ENCODE results near the gene OSTF1.

Gene OSTF1

DNA sequence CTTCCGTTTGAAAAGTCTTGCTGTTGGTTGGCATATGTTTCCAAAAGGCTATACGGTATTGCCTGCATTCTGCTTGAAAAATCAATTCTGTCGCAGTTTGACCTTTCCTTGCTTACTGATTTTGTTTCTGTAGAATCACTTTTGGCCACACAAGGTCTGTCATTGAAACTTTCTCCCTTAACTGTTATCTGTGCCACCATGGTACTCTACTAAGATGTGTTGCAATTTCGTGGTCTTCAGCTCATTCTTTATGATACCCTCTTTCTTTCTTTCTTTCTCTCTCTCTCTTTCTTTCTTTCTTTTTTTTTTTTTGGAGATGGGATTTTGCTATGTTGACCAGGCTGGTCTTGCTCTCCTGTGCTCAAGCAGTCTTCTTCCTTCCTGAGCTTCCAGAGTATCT, 4.5 kb downstream of the OSTF1 start:
- TF ChIP-seq ZNF274 (IDR thresholded peaks at IDR 0.05; ENCODE audit: low read depth, low read length) = no peak
- no peak overlapping the region for H3K4me3 ChIP-seq (ENCODE audit: low read length)

DNA sequence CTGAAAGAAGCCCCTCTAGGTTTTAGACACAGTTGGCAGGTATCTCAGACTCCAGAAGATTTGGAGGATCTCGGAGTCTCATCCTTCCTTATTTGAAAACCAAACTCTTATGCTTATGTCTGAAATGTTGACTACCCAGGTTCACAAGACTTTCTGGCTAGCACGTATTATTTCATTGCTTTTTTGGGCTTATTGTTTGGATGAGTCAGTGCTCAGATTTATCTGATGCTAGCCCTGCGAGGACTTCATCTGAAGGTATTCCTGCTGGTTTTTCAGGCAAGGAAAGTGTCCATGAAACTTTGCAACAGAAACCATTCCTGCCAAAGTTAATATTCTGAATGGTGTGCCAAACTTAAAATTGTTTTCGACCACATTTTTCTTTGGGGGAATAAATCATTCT, 8.5 kb downstream of the OSTF1 start:
- no peak for TF ChIP-seq ZNF274 (IDR thresholded peaks at IDR 0.05; ENCODE audit: low read depth, low read length)
- H3K4me3 ChIP-seq (ENCODE audit: low read length) = no peak overlapping the region

DNA sequence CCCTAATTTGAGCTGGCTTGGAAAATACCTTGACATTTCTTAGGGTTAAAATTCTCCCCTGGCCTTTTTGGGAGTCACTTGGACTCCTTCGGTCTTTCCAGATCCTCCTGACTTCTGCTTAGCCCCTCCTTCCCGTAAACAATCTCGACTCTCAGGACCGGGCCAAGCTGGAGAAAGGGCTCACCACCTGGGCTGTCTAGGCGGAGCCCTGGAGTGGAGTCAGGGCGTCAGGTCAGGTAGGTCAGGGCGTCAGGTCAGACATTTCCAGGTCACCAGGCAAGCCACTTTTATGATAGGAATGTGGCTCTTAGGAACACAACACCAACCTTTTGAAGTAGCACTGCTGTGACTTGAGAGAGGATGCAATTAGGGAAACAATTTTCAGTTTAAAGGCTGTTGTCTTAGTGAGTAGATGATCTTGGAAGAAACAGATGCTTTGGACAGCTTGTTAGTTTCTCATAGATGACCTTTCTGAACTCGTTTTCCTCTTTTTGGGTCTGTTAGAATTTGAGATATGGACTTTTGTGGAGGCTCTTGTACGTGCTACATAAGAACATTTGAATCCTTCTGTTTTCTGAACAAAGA, 12.8 kb downstream of the OSTF1 start:
- TF ChIP-seq ZNF274 (IDR thresholded peaks at IDR 0.05; ENCODE audit: low read depth, low read length) = no peak
- no peak overlapping the region for H3K4me3 ChIP-seq (ENCODE audit: low read length)

DNA sequence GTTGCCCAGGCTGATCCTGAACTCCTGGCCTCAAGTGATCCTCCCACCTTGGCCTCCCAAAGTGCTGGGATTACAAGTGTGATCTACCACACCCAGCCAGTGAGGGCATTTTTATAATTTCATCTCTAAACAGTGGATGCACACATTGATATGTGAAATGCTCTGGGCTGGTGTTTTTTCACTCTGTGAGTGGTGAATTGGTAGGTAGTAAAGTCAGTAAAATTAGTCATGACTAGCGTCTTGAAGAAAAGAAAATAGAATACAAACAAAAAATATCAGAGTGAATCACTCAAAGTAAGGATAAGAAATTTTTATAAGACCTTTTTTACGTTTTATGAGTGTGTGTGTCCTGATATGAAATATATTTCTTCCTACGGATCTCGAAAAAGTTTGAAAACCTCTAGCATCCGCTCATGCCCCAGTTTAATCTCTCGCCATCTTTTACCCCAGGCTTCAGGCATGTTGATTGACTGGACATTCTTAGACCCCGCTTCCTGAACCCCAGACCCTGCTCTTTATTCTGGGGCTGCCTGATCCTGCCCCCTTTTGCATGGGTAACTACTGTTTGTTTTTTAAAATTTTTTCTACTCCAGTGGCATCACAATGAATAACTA, 14.0 kb downstream of the OSTF1 start:
- no peak for TF ChIP-seq ZNF274 (IDR thresholded peaks at IDR 0.05; ENCODE audit: low read depth, low read length)
- no peak overlapping the region for H3K4me3 ChIP-seq (ENCODE audit: low read length)

DNA sequence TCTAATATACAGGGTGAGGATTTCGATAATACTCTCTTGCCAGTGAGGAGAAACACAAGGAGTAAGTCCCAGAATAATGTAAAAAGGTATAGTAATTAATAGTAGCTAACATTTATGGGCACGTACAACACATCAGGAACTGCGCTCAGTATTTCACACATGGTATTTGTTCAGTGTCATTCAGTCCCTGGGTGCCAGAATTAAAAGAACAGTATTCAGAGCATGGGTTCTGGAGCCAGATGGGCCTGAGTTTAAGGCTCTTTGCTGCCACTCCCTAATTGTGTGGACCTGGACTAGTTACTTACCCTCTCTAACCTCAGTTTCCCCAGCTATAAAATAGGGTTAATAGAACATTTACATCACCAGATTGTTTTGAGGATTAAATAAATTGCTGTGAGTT, 16.3 kb downstream of the OSTF1 start:
- TF ChIP-seq ZNF274 (IDR thresholded peaks at IDR 0.05; ENCODE audit: low read depth, low read length) = no peak
- H3K4me3 ChIP-seq (ENCODE audit: low read length) = no peak overlapping the region

DNA sequence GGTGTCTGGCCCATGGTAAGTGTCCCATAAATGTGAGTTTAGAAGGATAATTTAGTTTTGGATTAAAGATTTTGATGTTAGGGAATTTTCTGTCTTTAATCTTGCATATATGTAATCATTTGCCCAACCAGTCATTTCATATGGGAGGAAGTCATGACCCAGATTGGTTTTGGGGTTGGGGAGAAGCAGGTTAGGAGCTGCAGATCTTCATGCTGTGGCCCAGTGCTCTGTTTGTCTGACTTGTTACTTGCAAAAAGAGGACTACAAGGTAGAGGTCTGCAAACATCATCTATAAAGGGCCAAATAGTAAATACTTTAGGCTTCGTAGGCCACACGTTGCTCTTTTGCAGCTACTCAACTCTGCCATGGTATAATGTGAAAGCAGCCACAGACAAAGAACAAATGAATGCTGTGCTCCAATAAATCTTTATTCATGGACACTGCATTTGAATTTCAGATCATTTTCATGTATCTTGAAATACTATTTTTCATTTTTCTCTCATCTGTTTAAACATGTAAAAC, 16.8 kb downstream of the OSTF1 start:
- no peak for TF ChIP-seq ZNF274 (IDR thresholded peaks at IDR 0.05; ENCODE audit: low read depth, low read length)
- no peak overlapping the region for H3K4me3 ChIP-seq (ENCODE audit: low read length)

DNA sequence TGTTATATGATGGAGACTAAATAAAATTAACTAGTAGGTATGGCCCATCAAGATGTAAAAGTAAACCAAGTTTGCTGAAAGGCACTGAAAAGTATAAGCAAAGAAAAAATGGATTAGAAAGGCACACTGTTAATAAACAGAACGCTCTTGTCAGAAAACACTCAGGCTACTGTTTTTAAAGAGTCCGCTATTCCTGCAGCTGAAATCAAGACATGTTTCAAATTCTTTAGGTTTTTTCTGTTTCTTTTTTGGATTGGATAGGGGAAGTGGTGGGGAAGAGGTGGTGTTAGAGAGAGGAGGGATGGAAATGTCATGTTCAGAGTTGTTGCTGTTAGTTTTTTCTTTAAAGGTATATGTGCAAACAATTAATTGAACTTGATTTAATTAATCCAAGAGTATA, 17.5 kb downstream of the OSTF1 start:
- TF ChIP-seq ZNF274 (IDR thresholded peaks at IDR 0.05; ENCODE audit: low read depth, low read length) = no peak
- no peak overlapping the region for H3K4me3 ChIP-seq (ENCODE audit: low read length)

DNA sequence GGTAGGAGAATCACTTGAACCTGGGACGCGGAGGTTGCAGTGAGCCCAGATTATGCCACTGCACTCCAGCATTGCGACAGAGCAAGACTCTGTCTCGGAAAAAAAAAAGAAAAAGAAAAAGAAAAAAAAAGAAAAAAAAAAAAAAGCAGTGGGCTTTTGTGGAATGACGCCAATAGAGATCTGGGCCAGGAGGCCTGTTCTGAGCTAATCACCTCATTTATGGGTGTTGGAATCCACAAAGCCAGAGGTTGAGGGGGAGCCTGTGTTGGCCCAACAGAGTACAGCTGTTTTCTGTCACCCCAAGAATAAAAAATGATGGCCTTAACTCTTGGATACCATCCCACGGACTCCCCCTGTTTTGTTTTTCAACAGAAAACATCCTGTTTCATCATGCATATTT, 18.5 kb downstream of the OSTF1 start:
- no peak overlapping the region for H3K4me3 ChIP-seq (ENCODE audit: low read length)
- TF ChIP-seq ZNF274 (IDR thresholded peaks at IDR 0.05; ENCODE audit: low read depth, low read length) = no peak

DNA sequence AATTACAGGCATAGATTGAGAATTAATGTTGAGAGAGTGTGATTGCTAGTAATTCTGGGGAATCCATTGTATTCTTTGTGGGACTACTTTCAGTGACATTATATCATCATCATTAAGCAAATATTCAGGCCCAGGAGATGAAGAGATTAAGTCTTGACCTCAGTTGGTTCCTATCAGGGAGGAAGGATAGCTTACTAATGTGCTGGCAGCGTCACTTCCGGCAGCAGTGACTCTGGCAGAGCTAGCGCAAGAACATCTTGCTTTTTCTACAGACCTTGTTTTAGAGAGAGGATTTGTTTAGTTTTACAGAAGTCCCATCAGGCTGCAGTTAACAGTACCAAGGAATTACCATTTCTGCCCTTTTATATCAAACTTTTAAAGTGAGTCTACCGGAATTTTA, 20.3 kb downstream of the OSTF1 start:
- no peak for TF ChIP-seq ZNF274 (IDR thresholded peaks at IDR 0.05; ENCODE audit: low read depth, low read length)

DNA sequence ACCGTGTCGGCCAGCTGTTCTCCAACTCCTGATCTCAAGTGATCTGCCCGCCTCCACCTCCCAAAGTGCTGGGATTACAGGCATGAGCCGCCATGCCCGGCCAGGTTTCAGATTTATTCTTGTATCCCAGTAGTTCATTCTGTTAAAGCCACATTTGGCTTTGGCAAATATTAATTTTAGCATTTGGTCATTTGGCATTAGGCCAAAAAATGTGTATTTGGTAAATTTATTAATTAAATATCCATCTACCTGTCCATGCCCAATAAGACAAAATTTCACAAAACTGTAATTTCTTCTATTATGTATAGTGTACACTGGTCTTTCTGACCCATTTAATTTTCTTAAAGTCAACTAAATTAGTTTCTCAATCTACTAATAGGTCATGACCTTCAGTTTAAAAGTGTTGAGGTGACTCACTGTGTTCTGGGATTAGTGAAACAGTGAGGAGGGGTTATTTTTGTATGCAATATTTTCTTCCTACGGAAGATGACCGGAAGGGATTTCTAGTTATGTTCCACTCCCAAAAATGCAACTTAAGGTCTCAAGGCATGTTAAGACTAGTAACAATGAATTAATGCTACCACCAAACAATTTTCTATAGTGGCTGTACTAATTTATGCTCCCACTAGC, 21.0 kb downstream of the OSTF1 start:
- TF ChIP-seq ZNF274 (IDR thresholded peaks at IDR 0.05; ENCODE audit: low read depth, low read length) = no peak
- H3K4me3 ChIP-seq (ENCODE audit: low read length) = no peak overlapping the region

More for the DNA sequence above, 20.3 kb downstream of the OSTF1 start:
- H3K4me3 ChIP-seq (ENCODE audit: low read length) = no peak overlapping the region

DNA sequence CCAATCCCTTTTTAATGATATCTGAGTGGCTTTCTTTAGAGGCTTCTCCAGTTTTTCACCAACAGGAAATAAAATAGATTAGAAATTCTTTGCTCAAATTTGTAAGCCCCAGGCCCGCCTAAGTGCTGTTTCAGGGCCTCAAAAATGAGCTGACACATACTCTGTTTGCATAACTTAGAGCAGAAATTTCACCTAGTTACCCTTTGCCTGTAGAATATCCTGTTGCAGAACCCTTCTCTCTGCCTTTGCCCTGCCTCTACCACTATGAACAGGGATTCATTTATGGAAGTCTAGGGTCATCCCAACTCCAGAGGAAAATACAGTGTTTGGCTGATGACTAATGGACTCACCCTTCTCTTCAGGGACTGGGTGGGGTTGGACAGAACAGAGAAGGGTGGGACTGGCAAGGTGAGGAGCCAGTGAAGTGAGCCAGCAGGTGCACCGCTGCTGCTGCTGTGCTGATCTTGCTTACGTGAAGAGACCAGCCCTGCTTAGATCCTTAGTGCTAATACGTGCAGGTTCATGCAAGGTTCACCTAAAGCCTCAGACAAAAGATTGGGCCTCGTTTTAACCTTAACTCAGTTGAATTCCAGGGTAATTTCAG, 22.8 kb downstream of the OSTF1 start:
- no peak overlapping the region for H3K4me3 ChIP-seq (ENCODE audit: low read length)
- no peak for TF ChIP-seq ZNF274 (IDR thresholded peaks at IDR 0.05; ENCODE audit: low read depth, low read length)

DNA sequence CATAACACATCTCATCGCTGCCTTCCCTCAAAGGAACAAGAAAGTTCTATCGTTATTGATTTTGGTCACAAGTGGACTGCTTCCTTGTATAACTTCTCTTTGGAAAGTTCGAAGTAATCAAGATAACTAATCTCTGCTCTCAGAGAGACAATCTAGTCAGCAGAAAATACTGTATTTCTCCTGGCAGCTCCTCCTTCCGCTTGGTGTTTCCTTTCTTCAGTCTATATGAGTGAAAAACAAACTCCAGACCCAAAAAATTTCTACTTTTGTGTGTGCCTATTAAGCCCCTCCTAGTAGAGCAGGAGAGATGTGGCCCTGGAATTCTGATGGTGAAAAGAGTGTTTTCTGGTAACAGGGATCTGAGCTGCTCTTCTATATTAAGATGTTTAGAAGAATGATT, 24.5 kb downstream of the OSTF1 start:
- H3K4me3 ChIP-seq (ENCODE audit: low read length) = no peak overlapping the region
- no peak for TF ChIP-seq ZNF274 (IDR thresholded peaks at IDR 0.05; ENCODE audit: low read depth, low read length)

DNA sequence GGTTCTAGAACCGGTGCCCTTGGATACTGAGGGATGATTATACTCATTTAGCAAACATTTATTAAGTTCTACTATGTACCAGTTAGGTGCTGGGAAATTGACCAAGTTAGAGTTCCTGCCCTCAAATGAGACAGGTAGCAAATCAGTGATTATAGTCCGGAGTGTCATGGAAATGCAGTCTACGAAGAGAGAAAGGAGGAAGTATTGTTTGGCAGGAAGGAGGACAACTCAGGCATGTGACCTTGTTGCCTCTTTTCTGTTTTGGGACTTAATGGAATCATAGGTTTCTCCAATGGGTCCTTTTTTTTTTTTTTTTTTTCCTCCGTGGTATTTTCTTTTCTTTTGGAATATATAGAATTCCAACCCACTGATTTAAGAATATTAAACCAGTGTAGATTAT, 28.0 kb downstream of the OSTF1 start:
- no peak overlapping the region for H3K4me3 ChIP-seq (ENCODE audit: low read length)
- no peak for TF ChIP-seq ZNF274 (IDR thresholded peaks at IDR 0.05; ENCODE audit: low read depth, low read length)

DNA sequence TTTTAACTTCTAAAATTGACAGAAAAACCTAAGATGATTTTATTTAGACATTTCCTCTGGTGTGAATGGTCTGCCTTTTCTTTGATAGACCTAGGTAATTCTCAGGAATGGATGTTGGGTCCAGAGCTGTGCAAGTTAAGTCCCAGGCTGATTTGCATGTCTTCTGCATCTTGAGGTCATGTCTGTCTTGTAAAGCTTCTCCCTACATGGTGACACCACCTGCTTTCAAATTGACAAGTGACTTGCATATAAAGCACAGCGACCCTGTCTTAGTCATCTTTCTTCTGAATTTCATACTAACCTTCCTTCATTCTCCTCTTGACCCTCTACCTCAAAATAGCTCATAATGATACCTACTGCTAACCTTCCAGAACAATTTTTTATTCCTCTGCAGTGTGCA, 29.2 kb downstream of the OSTF1 start:
- no peak for TF ChIP-seq ZNF274 (IDR thresholded peaks at IDR 0.05; ENCODE audit: low read depth, low read length)
- no peak overlapping the region for H3K4me3 ChIP-seq (ENCODE audit: low read length)

DNA sequence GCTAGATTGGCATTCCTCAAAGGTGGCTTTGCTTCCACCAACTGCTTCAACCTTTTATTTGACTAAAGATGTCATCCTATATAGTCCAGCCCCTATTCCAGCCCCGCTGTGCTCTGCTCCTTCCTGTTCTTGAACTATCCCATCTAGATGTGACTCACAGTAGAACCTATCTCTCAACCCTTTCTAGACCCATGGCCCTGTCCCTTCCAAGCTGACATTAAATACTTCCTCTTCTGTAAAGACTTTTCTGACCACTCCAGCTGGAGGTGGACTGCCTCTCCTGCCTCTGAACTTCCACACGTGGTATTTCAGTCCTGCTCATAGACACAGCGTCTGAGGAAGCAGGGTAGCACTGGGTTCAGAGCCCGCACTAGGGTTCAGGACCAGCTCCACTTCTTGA, 32.4 kb downstream of the OSTF1 start:
- no peak for TF ChIP-seq ZNF274 (IDR thresholded peaks at IDR 0.05; ENCODE audit: low read depth, low read length)
- H3K4me3 ChIP-seq (ENCODE audit: low read length) = no peak overlapping the region

All from GM08714 (cell line).